Endothelial cell of umbilical vein (primary cell): Measurements from ENCODE around the gene ZNF385B. TPM values are rescaled to one million over a fixed set of nuclear protein-coding genes. Genes with fewer than 3 reads are reported as not detected.

ENCODE experiments used
- BruUV-seq: library from RNA; stranded (reverse); fragments of 400-500 nt; replicated peaks from 2 replicates; lab custom pipeline; 2021; lab: Mats Ljungman, UMichigan
- CTCF ChIA-PET: fragments of 300-600, 350-600 bp; sonication (Branson Sonifier 250); formaldehyde crosslinking; loops from one replicate; lab custom pipeline; 2021; ENCODE audit warnings: antibody characterized with exemption, inconsistent platforms; lab: Charles Lee
- POLR2A ChIA-PET: fragments of 300-600, 350-600 bp; sonication (Branson Sonifier 250); formaldehyde crosslinking; loops from one replicate; lab custom pipeline; 2021; ENCODE audit warnings: antibody characterized with exemption, inconsistent platforms; lab: Charles Lee
- DNase-seq: peaks from one replicate; pipeline ENCODE4 v3.0.0-alpha.2; 2011; ENCODE audit warnings: low read depth, low spot score
- FAIRE-seq: peaks from 2 replicates; lab custom pipeline; 2011; peaks lifted over from hg19 to GRCh38; lab: Jason Lieb, UNC
- H2AFZ ChIP-seq: 2 replicates; pipeline ENCODE4 v1.6.0; 2012; ENCODE audit warnings: low read depth, low read length, control low read depth, inconsistent platforms
- H3K27ac ChIP-seq: 2 replicates; pipeline ENCODE4 v1.5.1; 2011; ENCODE audit warnings: low read depth, mild to moderate bottlenecking, control low read depth, low read length, moderate library complexity; ENCODE audit not compliant: insufficient read depth
- H3K27me3 ChIP-seq, 2 experiments: 2 replicates each; pipeline versions ENCODE4 v1.6.0 to v1.6.1; 2011; ENCODE audit warnings: low read length in 2 of 2, mixed read lengths in 1 of 2; ENCODE audit not compliant: control insufficient read depth in 2 of 2, insufficient read depth in 2 of 2
- H3K36me3 ChIP-seq, 2 experiments: 2 replicates in 1 of 2; 3 replicates in 1 of 2; pipeline ENCODE4 v1.5.1; 2011; ENCODE audit warnings: low read length in 2 of 2, mild to moderate bottlenecking in 1 of 2, moderate library complexity in 1 of 2; ENCODE audit not compliant: control insufficient read depth in 2 of 2, insufficient read depth in 2 of 2; ENCODE audit errors: extremely low read depth in 1 of 2
- H3K4me1 ChIP-seq: 3 replicates; pipeline ENCODE4 v1.5.1; 2011; ENCODE audit warnings: mild to moderate bottlenecking, low read length; ENCODE audit not compliant: control insufficient read depth, insufficient read depth; ENCODE audit errors: extremely low read depth
- H3K4me2 ChIP-seq: 2 replicates; pipeline ENCODE4 v1.6.1; 2011; ENCODE audit warnings: low read length, control low read depth, mixed read lengths; ENCODE audit not compliant: insufficient read depth
- H3K4me3 ChIP-seq, 3 experiments: fragments of 200-600 bp in 1 of 3; sonication (generic), shearing (Covaris generic) in 1 of 3; replicated peaks in 1 of 3; 2 replicates each; pipeline ENCODE4 v1.5.1; 2011 to 2016; ENCODE audit warnings: control low read depth in 3 of 3, low read length in 3 of 3, mild to moderate bottlenecking in 2 of 3, inconsistent platforms in 1 of 3, low read depth in 1 of 3, moderate library complexity in 1 of 3; ENCODE audit not compliant: insufficient read depth in 1 of 3
- H3K79me2 ChIP-seq: 2 replicates; pipeline ENCODE4 v1.6.0; 2012; ENCODE audit warnings: low read length, inconsistent platforms; ENCODE audit not compliant: control insufficient read depth, insufficient read depth
- H3K9ac ChIP-seq: replicated peaks from 2 replicates; pipeline ENCODE3; 2011; ENCODE audit warnings: low read length, control low read depth; ENCODE audit not compliant: insufficient read depth; ENCODE audit errors: extremely low read depth
- H3K9me1 ChIP-seq: replicated peaks from 3 replicates; pipeline ENCODE4 v1.6.0; 2011; ENCODE audit warnings: mild to moderate bottlenecking, low read length; ENCODE audit not compliant: control insufficient read depth, insufficient read depth; ENCODE audit errors: extremely low read depth
- H3K9me3 ChIP-seq: replicated peaks from 2 replicates; pipeline ENCODE4 v1.5.1; 2012; ENCODE audit warnings: low read length, inconsistent platforms; ENCODE audit not compliant: control insufficient read depth, insufficient read depth
- H4K20me1 ChIP-seq: replicated peaks from 2 replicates; pipeline ENCODE3; 2011; ENCODE audit warnings: mild to moderate bottlenecking, low read length; ENCODE audit not compliant: control insufficient read depth, insufficient read depth; ENCODE audit errors: extremely low read depth
- CTCF ChIP-seq, 2 donors: IDR thresholded peaks; 1 replicate in 1 of 2; 2 replicates in 1 of 2; pipeline ENCODE4 v1.5.1; 2011; ENCODE audit warnings: low read length in 2 of 2, mild to moderate bottlenecking in 2 of 2, moderate library complexity in 2 of 2, control low read depth in 1 of 2, inconsistent platforms in 1 of 2, low read depth in 1 of 2; ENCODE audit not compliant: insufficient read depth in 1 of 2; ENCODE audit errors: extremely low read depth in 1 of 2
- EZH2 ChIP-seq: IDR thresholded peaks from 2 replicates; pipeline ENCODE4 v1.6.1; 2012; ENCODE audit warnings: borderline replicate concordance, low read depth, mild to moderate bottlenecking, moderate library complexity, low read length, inconsistent platforms; ENCODE audit not compliant: severe bottlenecking
- FOS ChIP-seq: IDR thresholded peaks from 2 replicates; pipeline ENCODE4 v1.6.1; 2011; ENCODE audit warnings: mild to moderate bottlenecking, low read length, moderate library complexity, borderline replicate concordance; ENCODE audit not compliant: insufficient read depth
- GATA2 ChIP-seq: IDR thresholded peaks from 2 replicates; pipeline ENCODE4 v1.7.0; 2011; ENCODE audit warnings: low read depth, mild to moderate bottlenecking, moderate library complexity, mixed read lengths, low read length; ENCODE audit not compliant: insufficient read length, insufficient read depth
- JUN ChIP-seq: IDR thresholded peaks from 2 replicates; pipeline ENCODE4 v1.6.1; 2011; ENCODE audit warnings: borderline replicate concordance, low read depth; ENCODE audit not compliant: insufficient read length, insufficient read depth
- MAX ChIP-seq: IDR thresholded peaks from 2 replicates; pipeline ENCODE4 v1.6.1; 2011; ENCODE audit not compliant: insufficient read depth, insufficient read length
- MYC ChIP-seq: IDR thresholded peaks from one replicate; pipeline ENCODE4 v1.6.1; 2011; ENCODE audit warnings: mild to moderate bottlenecking, low read depth, low read length
- POLR2A ChIP-seq: IDR thresholded peaks from 2 replicates; pipeline ENCODE4 v1.6.1; 2012; ENCODE audit warnings: low read depth, mild to moderate bottlenecking, control low read depth, low read length
- POLR2AphosphoS5 ChIP-seq: IDR thresholded peaks from 2 replicates; pipeline ENCODE4 v1.6.1; 2012; ENCODE audit warnings: low read depth, mild to moderate bottlenecking, control low read depth, low read length, moderate library complexity; ENCODE audit not compliant: insufficient read depth
- dilution Hi-C: fragments of 300-500 bp; cut with MboI; formaldehyde crosslinking; loops from one replicate; pipeline ENCODE4 v1.15.0; 2019; ENCODE audit warnings: low sequenced_read_pairs; ENCODE audit not compliant: extremely low pct_ligation_motif_present
- intact Hi-C: fragments of 100-400 bp; cut with micrococcal nuclease; formaldehyde crosslinking; loops from one replicate; pipeline ENCODE4 v1.10.0; 2022
- polyA plus RNA-seq, 4 experiments: library from polyadenylated mRNA; depleted of rRNA in 3 of 4; stranded (reverse) in 3 of 4; unstranded in 1 of 4; fragments of >200 nt; gene quantifications; 2 replicates each; pipeline versions ENCODE4 v1.2.1 to v1.2.3, GENCODE V29; 2011 to 2012; ENCODE audit warnings: missing spikeins in 1 of 4
- total RNA-seq: library from RNA; stranded (reverse); gene quantifications from 2 replicates; pipeline ENCODE4 v1.2.3, GENCODE V29; 2021

Gene ZNF385B
- total and polyA plus RNA-seq, 2 donors (not counting 3 experiments of a cell fraction or from before 2014, with no cell fraction given), result not detected

GRCh38 chr2:179455824-179456223 is 405.6 kb downstream of the ZNF385B start:
- BruUV-seq, result no TSS peak
- no peak overlapping the region for H2AFZ ChIP-seq
- dilution Hi-C loops, result no loop called here
- no peak overlapping the region for H3K4me3 ChIP-seq
- CTCF ChIA-PET, result interaction anchor here (1.0 to 3.8 kb wide), 5 partner anchors 9 to 32 kb away, joined by 3 to 19 read pairs (median 4); no protein-coding TSS in a partner anchor
- no peak for DNase-seq
- H3K9me1 ChIP-seq, result no peaks in the 10 kb centered on the region
- no peaks in the 10 kb centered on the region for H3K79me2 ChIP-seq
- H3K36me3 ChIP-seq, result no peaks in the 10 kb centered on the region
- H3K9ac ChIP-seq, result no peak overlapping the region
- no peak overlapping the region for H3K4me2 ChIP-seq
- intact Hi-C loops, result no loop called here
- TF ChIP-seq JUN, result no peak
- no peak for TF ChIP-seq EZH2
- TF ChIP-seq CTCF (IDR thresholded peaks at IDR 0.05; ENCODE audit: extremely low read depth in 1 of 2, insufficient read depth in 1 of 2, low read depth in 1 of 2, low read length in 2 of 2), result no peak
- no peak for TF ChIP-seq MYC
- TF ChIP-seq MAX, result no peak
- TF ChIP-seq FOS, result no peak
- no peak for TF ChIP-seq POLR2A
- TF ChIP-seq POLR2AphosphoS5, result no peak
- no peak for TF ChIP-seq GATA2
- H3K4me1 ChIP-seq, result peaks cover 14% of the 10 kb centered on the region
- H3K27me3 ChIP-seq, result no peaks in the 10 kb centered on the region
- H3K9me3 ChIP-seq, result peaks cover 4% of the 10 kb centered on the region
- POLR2A ChIA-PET, result no interaction called here
- H3K27ac ChIP-seq, result no peak overlapping the region
- FAIRE-seq, result no peak
- no peaks in the 10 kb centered on the region for H4K20me1 ChIP-seq
